GM23338 (cell line): ENCODE measurements around the gene UBE2QL1. TPM values are rescaled to one million over a fixed set of nuclear protein-coding genes. Genes with fewer than 3 reads are reported as not detected.

Experiments
- ATAC-seq: fragments of 200-7000 bp; cut with Tn5 transposase; 3 replicates; pipeline ENCODE4 v1.9.1; 2020
- DNase-seq: peaks from one replicate; pipeline ENCODE4 v3.0.0-alpha.2; 2015; ENCODE audit warnings: low spot score
- H2AFZ ChIP-seq: fragments of 200-600 bp; sonication (generic); 2 replicates; pipeline ENCODE4 v1.8.0; 2016; ENCODE audit warnings: antibody characterized with exemption, mild to moderate bottlenecking, moderate library complexity
- H3F3A ChIP-seq: fragments of 200-600 bp; sonication (generic); replicated peaks from 2 replicates; pipeline ENCODE4 v1.8.0; 2017; ENCODE audit warnings: antibody characterized with exemption, mixed run types, low read depth
- H3K27ac ChIP-seq: fragments of 200-600 bp; sonication (generic); 2 replicates; pipeline ENCODE4 v1.6.1; 2016; ENCODE audit warnings: low read depth
- H3K27me3 ChIP-seq: fragments of 200-600 bp; sonication (generic); 2 replicates; pipeline ENCODE4 v1.8.0; 2016; ENCODE audit warnings: mild to moderate bottlenecking, mixed run types, moderate library complexity; ENCODE audit not compliant: insufficient read depth
- H3K36me3 ChIP-seq: fragments of 200-600 bp; sonication (generic); 2 replicates; pipeline ENCODE4 v1.8.0; 2016; ENCODE audit warnings: mild to moderate bottlenecking; ENCODE audit not compliant: insufficient read depth
- H3K4me1 ChIP-seq: fragments of 200-600 bp; sonication (generic); 2 replicates; pipeline ENCODE4 v1.8.0; 2016; ENCODE audit warnings: mild to moderate bottlenecking, moderate library complexity; ENCODE audit not compliant: insufficient read depth
- H3K4me2 ChIP-seq: fragments of 200-600 bp; sonication (generic); 2 replicates; pipeline ENCODE4 v1.7.1; 2017; ENCODE audit warnings: mixed run types
- H3K4me3 ChIP-seq: fragments of 200-600 bp; sonication (generic); 2 replicates; pipeline ENCODE4 v1.6.1; 2016; ENCODE audit warnings: mixed run types
- H3K79me2 ChIP-seq: fragments of 200-600 bp; sonication (generic); replicated peaks from 2 replicates; pipeline ENCODE4 v1.8.0; 2017; ENCODE audit warnings: mild to moderate bottlenecking; ENCODE audit not compliant: insufficient read depth
- H3K9me2 ChIP-seq: fragments of 200-600 bp; sonication (generic); 2 replicates; pipeline ENCODE4 v1.8.0; 2017; ENCODE audit not compliant: insufficient read depth
- H4K20me1 ChIP-seq: fragments of 200-600 bp; sonication (generic); replicated peaks from 2 replicates; pipeline ENCODE4 v1.8.0; 2017; ENCODE audit warnings: mild to moderate bottlenecking; ENCODE audit not compliant: insufficient read depth
- H3K27ac Mint-ChIP-seq: 2 replicates; pipeline ENCODE4 v1.8.0; 2020; ENCODE audit warnings: inconsistent platforms, mild to moderate bottlenecking, moderate library complexity, mixed read lengths
- H3K27me3 Mint-ChIP-seq: 3 replicates; pipeline ENCODE4 v1.8.0; 2022; ENCODE audit warnings: low read depth, mild to moderate bottlenecking, moderate library complexity, mixed read lengths, inconsistent platforms; ENCODE audit not compliant: insufficient read depth, poor library complexity
- H3K36me3 Mint-ChIP-seq: 3 replicates; pipeline ENCODE4 v1.8.0; 2021; ENCODE audit warnings: low read depth, mild to moderate bottlenecking, inconsistent platforms, moderate library complexity, mixed read lengths
- H3K4me1 Mint-ChIP-seq: 3 replicates; pipeline ENCODE4 v1.8.0; 2020; ENCODE audit warnings: mild to moderate bottlenecking, inconsistent platforms, mixed read lengths
- H3K4me3 Mint-ChIP-seq: 3 replicates; pipeline ENCODE4 v1.8.0; 2021; ENCODE audit warnings: moderate library complexity, mild to moderate bottlenecking, inconsistent platforms, mixed read lengths
- H3K9me3 Mint-ChIP-seq: 3 replicates; pipeline ENCODE4 v1.8.0; 2020; ENCODE audit warnings: moderate library complexity, mild to moderate bottlenecking, inconsistent platforms, mixed read lengths
- CREB1 ChIP-seq: fragments of 250-450 bp; sonication (Bioruptor Pico); IDR thresholded peaks from 2 replicates; pipeline ENCODE4 v1.5.0; 2020; ENCODE audit warnings: low read depth, mild to moderate bottlenecking, moderate library complexity
- ETS1 ChIP-seq: IDR thresholded peaks from 2 replicates; pipeline ENCODE4 v1.6.1; 2016; ENCODE audit warnings: antibody characterized with exemption
- EZH2 ChIP-seq: fragments of 200-600 bp; sonication (generic); IDR thresholded peaks from one replicate; pipeline ENCODE4 v1.8.0; 2017; ENCODE audit warnings: antibody characterized with exemption, mild to moderate bottlenecking, low read depth; ENCODE audit not compliant: unreplicated experiment
- EZH2phosphoT487 ChIP-seq: fragments of 200-600 bp; sonication (generic); IDR thresholded peaks from one replicate; pipeline ENCODE4 v1.8.1; 2018; ENCODE audit warnings: antibody characterized with exemption; ENCODE audit not compliant: unreplicated experiment
- JUNB ChIP-seq: IDR thresholded peaks from one replicate; pipeline ENCODE4 v1.6.1; 2016; ENCODE audit warnings: antibody characterized with exemption; ENCODE audit not compliant: unreplicated experiment
- ZNF114 ChIP-seq: fragments of 250-450 bp; sonication (Bioruptor Pico); IDR thresholded peaks from 2 replicates; pipeline ENCODE4 v1.5.0; 2020; ENCODE audit warnings: mild to moderate bottlenecking, moderate library complexity
- polyA plus RNA-seq: library from polyadenylated mRNA; unstranded; fragments of >200 nt; fragmentation: Nextera tagmentation; extraction: Ambion mirVana; gene quantifications from 2 replicates; pipeline ENCODE4 v1.2.1, GENCODE V29; 2016
- total RNA-seq: library from RNA; depleted of rRNA; stranded (reverse); fragments of >200 nt; shearing (Covaris generic); gene quantifications from 2 replicates; pipeline ENCODE4 v1.2.3, GENCODE V29; 2014
- TF ChIP-seq, protein P1 (sequence below), 2 experiments: fragments of 200-600 bp in 1 of 2; sonication (generic) in 1 of 2; conservative IDR thresholded peaks; 2 replicates each; pipeline versions ENCODE4 v1.5.1 to v1.6.1; 2016 to 2017; ENCODE audit warnings: antibody characterized with exemption in 2 of 2, low read depth in 2 of 2, mild to moderate bottlenecking in 2 of 2, moderate library complexity in 1 of 2
- TF ChIP-seq, protein P2 (sequence below): IDR thresholded peaks from one replicate; pipeline ENCODE4 v1.6.1; 2018; ENCODE audit warnings: antibody characterized with exemption; ENCODE audit not compliant: unreplicated experiment

The UBE2QL1 gene
- total and polyA plus RNA-seq, 2 experiments from 2014 or later, result 0.40 to 0.83 TPM

DNA sequence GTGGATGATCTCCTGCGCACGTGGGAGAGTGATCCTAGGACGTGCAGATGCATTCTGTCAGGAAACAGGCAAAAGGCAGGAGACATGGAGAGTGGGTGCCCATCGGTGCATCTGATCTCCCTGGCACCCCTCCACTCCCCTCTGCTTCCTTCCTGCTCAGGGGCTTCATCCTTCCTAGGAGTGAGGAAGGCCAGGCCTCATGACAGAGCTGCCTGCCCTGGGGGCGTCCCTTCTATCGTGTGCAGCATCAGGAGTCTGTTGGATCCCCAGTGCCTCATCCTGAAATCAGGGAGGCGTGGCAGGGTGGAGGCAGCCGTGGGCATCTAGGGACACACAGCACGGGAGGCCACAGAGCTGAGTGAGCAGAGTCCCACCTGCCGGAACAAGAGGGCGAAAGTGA lies 30.1 kb downstream of the UBE2QL1 start:
- H3K4me1 Mint-ChIP-seq, result peaks cover 16% of the 10 kb centered on the region
- H3K4me1 ChIP-seq, result peaks cover 8% of the 10 kb centered on the region; the same call in 1 of the 2 replicates
- H3K36me3 ChIP-seq, result no peaks in the 10 kb centered on the region
- TF ChIP-seq, protein P1, sequence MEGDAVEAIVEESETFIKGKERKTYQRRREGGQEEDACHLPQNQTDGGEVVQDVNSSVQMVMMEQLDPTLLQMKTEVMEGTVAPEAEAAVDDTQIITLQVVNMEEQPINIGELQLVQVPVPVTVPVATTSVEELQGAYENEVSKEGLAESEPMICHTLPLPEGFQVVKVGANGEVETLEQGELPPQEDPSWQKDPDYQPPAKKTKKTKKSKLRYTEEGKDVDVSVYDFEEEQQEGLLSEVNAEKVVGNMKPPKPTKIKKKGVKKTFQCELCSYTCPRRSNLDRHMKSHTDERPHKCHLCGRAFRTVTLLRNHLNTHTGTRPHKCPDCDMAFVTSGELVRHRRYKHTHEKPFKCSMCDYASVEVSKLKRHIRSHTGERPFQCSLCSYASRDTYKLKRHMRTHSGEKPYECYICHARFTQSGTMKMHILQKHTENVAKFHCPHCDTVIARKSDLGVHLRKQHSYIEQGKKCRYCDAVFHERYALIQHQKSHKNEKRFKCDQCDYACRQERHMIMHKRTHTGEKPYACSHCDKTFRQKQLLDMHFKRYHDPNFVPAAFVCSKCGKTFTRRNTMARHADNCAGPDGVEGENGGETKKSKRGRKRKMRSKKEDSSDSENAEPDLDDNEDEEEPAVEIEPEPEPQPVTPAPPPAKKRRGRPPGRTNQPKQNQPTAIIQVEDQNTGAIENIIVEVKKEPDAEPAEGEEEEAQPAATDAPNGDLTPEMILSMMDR (conservative IDR thresholded peaks at IDR 0.05; ENCODE audit: low read depth in 2 of 2), result no peak
- TF ChIP-seq EZH2phosphoT487, result no peak
- TF ChIP-seq EZH2, result no peak
- TF ChIP-seq ETS1, result no peak
- TF ChIP-seq, protein P2, sequence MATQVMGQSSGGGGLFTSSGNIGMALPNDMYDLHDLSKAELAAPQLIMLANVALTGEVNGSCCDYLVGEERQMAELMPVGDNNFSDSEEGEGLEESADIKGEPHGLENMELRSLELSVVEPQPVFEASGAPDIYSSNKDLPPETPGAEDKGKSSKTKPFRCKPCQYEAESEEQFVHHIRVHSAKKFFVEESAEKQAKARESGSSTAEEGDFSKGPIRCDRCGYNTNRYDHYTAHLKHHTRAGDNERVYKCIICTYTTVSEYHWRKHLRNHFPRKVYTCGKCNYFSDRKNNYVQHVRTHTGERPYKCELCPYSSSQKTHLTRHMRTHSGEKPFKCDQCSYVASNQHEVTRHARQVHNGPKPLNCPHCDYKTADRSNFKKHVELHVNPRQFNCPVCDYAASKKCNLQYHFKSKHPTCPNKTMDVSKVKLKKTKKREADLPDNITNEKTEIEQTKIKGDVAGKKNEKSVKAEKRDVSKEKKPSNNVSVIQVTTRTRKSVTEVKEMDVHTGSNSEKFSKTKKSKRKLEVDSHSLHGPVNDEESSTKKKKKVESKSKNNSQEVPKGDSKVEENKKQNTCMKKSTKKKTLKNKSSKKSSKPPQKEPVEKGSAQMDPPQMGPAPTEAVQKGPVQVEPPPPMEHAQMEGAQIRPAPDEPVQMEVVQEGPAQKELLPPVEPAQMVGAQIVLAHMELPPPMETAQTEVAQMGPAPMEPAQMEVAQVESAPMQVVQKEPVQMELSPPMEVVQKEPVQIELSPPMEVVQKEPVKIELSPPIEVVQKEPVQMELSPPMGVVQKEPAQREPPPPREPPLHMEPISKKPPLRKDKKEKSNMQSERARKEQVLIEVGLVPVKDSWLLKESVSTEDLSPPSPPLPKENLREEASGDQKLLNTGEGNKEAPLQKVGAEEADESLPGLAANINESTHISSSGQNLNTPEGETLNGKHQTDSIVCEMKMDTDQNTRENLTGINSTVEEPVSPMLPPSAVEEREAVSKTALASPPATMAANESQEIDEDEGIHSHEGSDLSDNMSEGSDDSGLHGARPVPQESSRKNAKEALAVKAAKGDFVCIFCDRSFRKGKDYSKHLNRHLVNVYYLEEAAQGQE, result no peak
- no peak for TF ChIP-seq JUNB
- no peak for TF ChIP-seq ZNF114 (CRISPR knock-in tag)
- TF ChIP-seq CREB1 (CRISPR knock-in tag), result no peak
- H3K27ac ChIP-seq, result no peak overlapping the region
- H3F3A ChIP-seq, result no peaks in the 10 kb centered on the region
- peaks cover 13% of the 10 kb centered on the region for H3K27me3 Mint-ChIP-seq
- no peaks in the 10 kb centered on the region for H3K9me2 ChIP-seq
- H3K9me3 Mint-ChIP-seq, result no peaks in the 10 kb centered on the region
- H3K27ac Mint-ChIP-seq, result no peak overlapping the region
- no peak overlapping the region for H3K4me3 Mint-ChIP-seq
- H3K27me3 ChIP-seq, result no peaks in the 10 kb centered on the region
- ATAC-seq (no peak), DNase-seq (no peak)
- H3K36me3 Mint-ChIP-seq, result no peaks in the 10 kb centered on the region
- no peak overlapping the region for H3K4me2 ChIP-seq
- H3K79me2 ChIP-seq, result no peaks in the 10 kb centered on the region
- H2AFZ ChIP-seq, result no peak overlapping the region
- no peak overlapping the region for H3K4me3 ChIP-seq
- no peaks in the 10 kb centered on the region for H4K20me1 ChIP-seq
